Measurements from ENCODE around the gene LUZP1.

The LUZP1 gene

DNA sequence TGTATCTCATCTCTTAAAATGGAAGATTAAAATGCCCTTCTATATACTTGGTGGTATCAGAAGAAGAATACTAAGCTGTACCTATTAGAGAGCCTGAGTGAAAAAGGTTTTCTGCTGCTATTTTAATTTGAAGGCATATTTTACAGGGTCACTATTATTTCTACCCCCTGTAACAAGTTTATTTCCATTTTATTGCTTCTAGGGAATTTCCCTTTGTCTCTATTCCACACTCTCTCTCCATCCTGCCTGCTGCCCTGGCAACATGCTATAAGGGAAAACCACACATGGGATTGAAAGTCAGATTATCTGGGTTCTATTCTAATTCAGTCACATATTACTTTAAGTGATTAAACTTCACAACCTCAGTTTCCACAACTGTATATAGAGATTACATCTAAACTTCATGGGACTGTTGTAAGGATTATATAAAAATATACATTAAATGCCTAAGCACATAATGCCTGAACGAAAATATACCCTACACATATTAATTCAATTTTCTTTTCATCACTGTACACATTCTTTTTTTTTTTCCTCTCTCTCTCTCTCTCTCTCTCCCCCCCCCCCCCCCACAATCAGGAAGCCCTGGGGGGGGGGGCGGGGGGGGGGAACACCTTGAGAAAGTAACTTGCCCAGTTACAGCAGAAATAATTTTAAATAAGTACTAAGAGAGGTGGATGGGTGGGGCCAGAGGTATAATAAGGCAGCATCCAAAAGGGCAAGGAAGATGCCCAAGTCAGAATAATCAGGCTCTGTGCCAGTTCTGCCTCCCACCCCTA lies 51.5 kb downstream of the LUZP1 start:
- POLR2A ChIA-PET = no interaction called here

GRCh38 chr1:23116216-23116836 lies 52.3 kb downstream of the LUZP1 start:
- TF ChIP-seq, protein P1, sequence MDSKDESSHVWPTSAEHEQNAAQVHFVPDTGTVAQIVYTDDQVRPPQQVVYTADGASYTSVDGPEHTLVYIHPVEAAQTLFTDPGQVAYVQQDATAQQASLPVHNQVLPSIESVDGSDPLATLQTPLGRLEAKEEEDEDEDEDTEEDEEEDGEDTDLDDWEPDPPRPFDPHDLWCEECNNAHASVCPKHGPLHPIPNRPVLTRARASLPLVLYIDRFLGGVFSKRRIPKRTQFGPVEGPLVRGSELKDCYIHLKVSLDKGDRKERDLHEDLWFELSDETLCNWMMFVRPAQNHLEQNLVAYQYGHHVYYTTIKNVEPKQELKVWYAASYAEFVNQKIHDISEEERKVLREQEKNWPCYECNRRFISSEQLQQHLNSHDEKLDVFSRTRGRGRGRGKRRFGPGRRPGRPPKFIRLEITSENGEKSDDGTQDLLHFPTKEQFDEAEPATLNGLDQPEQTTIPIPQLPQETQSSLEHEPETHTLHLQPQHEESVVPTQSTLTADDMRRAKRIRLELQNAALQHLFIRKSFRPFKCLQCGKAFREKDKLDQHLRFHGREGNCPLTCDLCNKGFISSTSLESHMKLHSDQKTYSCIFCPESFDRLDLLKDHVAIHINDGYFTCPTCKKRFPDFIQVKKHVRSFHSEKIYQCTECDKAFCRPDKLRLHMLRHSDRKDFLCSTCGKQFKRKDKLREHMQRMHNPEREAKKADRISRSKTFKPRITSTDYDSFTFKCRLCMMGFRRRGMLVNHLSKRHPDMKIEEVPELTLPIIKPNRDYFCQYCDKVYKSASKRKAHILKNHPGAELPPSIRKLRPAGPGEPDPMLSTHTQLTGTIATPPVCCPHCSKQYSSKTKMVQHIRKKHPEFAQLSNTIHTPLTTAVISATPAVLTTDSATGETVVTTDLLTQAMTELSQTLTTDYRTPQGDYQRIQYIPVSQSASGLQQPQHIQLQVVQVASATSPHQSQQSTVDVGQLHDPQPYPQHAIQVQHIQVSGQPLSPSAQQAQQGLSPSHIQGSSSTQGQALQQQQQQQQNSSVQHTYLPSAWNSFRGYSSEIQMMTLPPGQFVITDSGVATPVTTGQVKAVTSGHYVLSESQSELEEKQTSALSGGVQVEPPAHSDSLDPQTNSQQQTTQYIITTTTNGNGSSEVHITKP (tag by site-specific recombination; IDR thresholded peaks at IDR 0.05) = 0 out of 2 replicates have a peak, but pooled peaks have one; percentile 10
- TF ChIP-seq PRDM1 (tag by site-specific recombination; IDR thresholded peaks at IDR 0.05) = peak; percentile 99
- TF ChIP-seq SCRT2 (tag by site-specific recombination; IDR thresholded peaks at IDR 0.05) = no peak
- Histone ChIP-seq H3K36me3 (ENCODE audit: control insufficient read depth in 2 of 2, insufficient read depth in 1 of 2, low read length in 2 of 2) (no peaks in the 10 kb centered on the region), H3K9me3 (ENCODE audit: control insufficient read depth, insufficient read depth, low read depth, low read length) (no peaks in the 10 kb centered on the region), H3K27ac (ENCODE audit: extremely low read depth, low read depth, low read length) (no peak overlapping the region), H3K4me1 (ENCODE audit: control insufficient read depth, insufficient read depth, low read length) (peaks cover 4% of the 10 kb centered on the region; the same call in 1 of the 2 replicates), H3K4me3 (ENCODE audit: low read depth, low read length) (no peak overlapping the region)
- ChIA-PET CTCF (interaction anchor here (0.6 to 0.7 kb wide), 3 partner anchors 60 to 150 kb away, joined by 3 to 5 read pairs (median 4); no protein-coding TSS in a partner anchor), POLR2A (no interaction called here)

More for the DNA sequence above, 51.5 kb downstream of the LUZP1 start:
- no peaks in the 10 kb centered on the region for H3K36me3 ChIP-seq (ENCODE audit: control insufficient read depth in 2 of 2, insufficient read depth in 1 of 2, low read length in 2 of 2)
- H3K9me3 ChIP-seq (ENCODE audit: control insufficient read depth, insufficient read depth, low read depth, low read length) = no peaks in the 10 kb centered on the region
- CTCF ChIA-PET = interaction anchor here (0.7 kb wide), 1 partner anchor 106 kb away, joined by 4 read pairs; no protein-coding TSS in a partner anchor
- peaks cover 4% of the 10 kb centered on the region; the same call in 1 of the 2 replicates for H3K4me1 ChIP-seq (ENCODE audit: control insufficient read depth, insufficient read depth, low read length)
- TF ChIP-seq ZNF558 (tag by site-specific recombination; IDR thresholded peaks at IDR 0.05) (no peak), ZBTB8A (tag by site-specific recombination; IDR thresholded peaks at IDR 0.05) (no peak), GLIS1 (tag by site-specific recombination; IDR thresholded peaks at IDR 0.05) (peak; percentile 93), ZNF768 (tag by site-specific recombination; IDR thresholded peaks at IDR 0.05) (no peak), ZNF654 (tag by site-specific recombination; IDR thresholded peaks at IDR 0.05; ENCODE audit: low read depth) (no peak), EGR2 (tag by site-specific recombination; IDR thresholded peaks at IDR 0.05; ENCODE audit: low read depth) (no peak)
- TF ChIP-seq, protein P2, sequence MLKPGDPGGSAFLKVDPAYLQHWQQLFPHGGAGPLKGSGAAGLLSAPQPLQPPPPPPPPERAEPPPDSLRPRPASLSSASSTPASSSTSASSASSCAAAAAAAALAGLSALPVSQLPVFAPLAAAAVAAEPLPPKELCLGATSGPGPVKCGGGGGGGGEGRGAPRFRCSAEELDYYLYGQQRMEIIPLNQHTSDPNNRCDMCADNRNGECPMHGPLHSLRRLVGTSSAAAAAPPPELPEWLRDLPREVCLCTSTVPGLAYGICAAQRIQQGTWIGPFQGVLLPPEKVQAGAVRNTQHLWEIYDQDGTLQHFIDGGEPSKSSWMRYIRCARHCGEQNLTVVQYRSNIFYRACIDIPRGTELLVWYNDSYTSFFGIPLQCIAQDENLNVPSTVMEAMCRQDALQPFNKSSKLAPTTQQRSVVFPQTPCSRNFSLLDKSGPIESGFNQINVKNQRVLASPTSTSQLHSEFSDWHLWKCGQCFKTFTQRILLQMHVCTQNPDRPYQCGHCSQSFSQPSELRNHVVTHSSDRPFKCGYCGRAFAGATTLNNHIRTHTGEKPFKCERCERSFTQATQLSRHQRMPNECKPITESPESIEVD (tag by site-specific recombination; IDR thresholded peaks at IDR 0.05) = peak; percentile 86
- no peak overlapping the region for H3K27ac ChIP-seq (ENCODE audit: extremely low read depth, low read depth, low read length)
- no peak overlapping the region for H3K4me3 ChIP-seq (ENCODE audit: low read depth, low read length)

GRCh38 chr1:23114424-23115079 lies 54.1 kb downstream of the LUZP1 start:
- no peaks in the 10 kb centered on the region for H3K9me3 ChIP-seq (ENCODE audit: control insufficient read depth, insufficient read depth, low read depth, low read length)
- POLR2A ChIA-PET = no interaction called here
- peaks cover 4% of the 10 kb centered on the region; the same call in 1 of the 2 replicates for H3K4me1 ChIP-seq (ENCODE audit: control insufficient read depth, insufficient read depth, low read length)
- H3K36me3 ChIP-seq (ENCODE audit: control insufficient read depth in 2 of 2, insufficient read depth in 1 of 2, low read length in 2 of 2) = no peaks in the 10 kb centered on the region
- CTCF ChIA-PET = interaction anchor here (0.5 to 2.3 kb wide), 2 partner anchors 15 to 540 kb away, joined by 3 to 13 read pairs; no protein-coding TSS in a partner anchor
- H3K27ac ChIP-seq (ENCODE audit: extremely low read depth, low read depth, low read length) = no peak overlapping the region
- no peak overlapping the region for H3K4me3 ChIP-seq (ENCODE audit: low read depth, low read length)
- TF ChIP-seq ZNF202 (tag by site-specific recombination; IDR thresholded peaks at IDR 0.05; ENCODE audit: borderline replicate concordance) = no peak
- peak; percentile 41; the same call in 1 of the 2 replicates for TF ChIP-seq ZNF600 (tag by site-specific recombination; IDR thresholded peaks at IDR 0.05)
- no peak for TF ChIP-seq ZBTB20 (tag by site-specific recombination; IDR thresholded peaks at IDR 0.05)
- no peak for TF ChIP-seq ZBTB48 (tag by site-specific recombination; IDR thresholded peaks at IDR 0.05)
